ENCODE data around the gene GFM1. TPM values are rescaled to one million over a fixed set of nuclear protein-coding genes. Genes with fewer than 3 reads are reported as not detected.

The GFM1 gene
- total RNA-seq, 1 donor from 2014 or later, result 44.5 TPM

DNA sequence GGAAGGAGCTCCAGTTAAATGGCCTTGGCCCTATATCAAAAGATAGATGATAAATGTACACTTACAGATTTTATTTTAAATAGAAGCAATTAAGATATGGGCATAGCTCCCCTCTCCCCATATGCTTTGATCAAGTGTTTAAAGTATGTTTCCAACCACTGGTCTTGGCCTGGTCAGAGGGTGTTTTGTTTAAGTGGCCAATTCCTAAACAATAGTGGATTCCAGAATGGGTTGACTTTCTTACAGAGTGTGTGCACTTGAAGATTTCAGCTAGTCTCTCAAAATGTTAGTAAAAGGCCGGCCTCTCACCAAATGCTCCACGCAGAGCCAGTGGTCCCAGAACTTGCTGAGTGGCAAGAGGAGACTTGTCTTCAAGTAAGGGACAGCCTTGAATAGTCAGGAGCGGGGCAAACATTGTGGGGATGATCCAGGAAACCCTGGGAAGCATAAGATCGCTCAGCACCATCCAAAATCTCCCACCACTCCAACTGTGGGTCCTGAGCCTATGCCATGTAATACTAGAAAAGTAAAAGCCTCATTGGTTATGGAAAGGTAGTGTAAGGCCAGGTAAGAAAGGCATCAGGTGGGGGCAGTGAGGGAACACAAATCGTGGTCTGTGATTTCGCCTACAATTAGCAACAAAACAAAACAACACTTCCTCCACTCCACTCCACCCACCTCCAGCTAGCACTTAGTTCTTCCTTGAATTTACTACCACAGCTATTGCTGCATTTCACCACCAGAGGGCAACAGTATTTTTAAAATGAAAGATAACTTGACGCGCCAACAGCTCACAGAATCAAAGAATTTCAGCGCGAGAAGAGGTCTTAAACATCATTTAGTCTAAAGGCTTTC is 83.1 kb downstream of the GFM1 start:
- peaks cover 4% of the 10 kb centered on the region for H3K36me3 Mint-ChIP-seq
- H3K4me1 Mint-ChIP-seq (ENCODE audit: unreplicated experiment), result peaks cover 31% of the 10 kb centered on the region
- peak overlapping the region; percentile 24 for H3K27ac Mint-ChIP-seq
- H3K4me3 Mint-ChIP-seq, result peak overlapping the region; percentile 37
- DNase-seq (ENCODE audit: extremely low spot score, unreplicated experiment), result no peak
- TF ChIP-seq, protein P1, sequence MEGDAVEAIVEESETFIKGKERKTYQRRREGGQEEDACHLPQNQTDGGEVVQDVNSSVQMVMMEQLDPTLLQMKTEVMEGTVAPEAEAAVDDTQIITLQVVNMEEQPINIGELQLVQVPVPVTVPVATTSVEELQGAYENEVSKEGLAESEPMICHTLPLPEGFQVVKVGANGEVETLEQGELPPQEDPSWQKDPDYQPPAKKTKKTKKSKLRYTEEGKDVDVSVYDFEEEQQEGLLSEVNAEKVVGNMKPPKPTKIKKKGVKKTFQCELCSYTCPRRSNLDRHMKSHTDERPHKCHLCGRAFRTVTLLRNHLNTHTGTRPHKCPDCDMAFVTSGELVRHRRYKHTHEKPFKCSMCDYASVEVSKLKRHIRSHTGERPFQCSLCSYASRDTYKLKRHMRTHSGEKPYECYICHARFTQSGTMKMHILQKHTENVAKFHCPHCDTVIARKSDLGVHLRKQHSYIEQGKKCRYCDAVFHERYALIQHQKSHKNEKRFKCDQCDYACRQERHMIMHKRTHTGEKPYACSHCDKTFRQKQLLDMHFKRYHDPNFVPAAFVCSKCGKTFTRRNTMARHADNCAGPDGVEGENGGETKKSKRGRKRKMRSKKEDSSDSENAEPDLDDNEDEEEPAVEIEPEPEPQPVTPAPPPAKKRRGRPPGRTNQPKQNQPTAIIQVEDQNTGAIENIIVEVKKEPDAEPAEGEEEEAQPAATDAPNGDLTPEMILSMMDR (conservative IDR thresholded peaks at IDR 0.05), result peak; percentile 89
- H3K9me3 Mint-ChIP-seq, result peaks cover 4% of the 10 kb centered on the region
- H3K27me3 Mint-ChIP-seq, result no peaks in the 10 kb centered on the region

DNA sequence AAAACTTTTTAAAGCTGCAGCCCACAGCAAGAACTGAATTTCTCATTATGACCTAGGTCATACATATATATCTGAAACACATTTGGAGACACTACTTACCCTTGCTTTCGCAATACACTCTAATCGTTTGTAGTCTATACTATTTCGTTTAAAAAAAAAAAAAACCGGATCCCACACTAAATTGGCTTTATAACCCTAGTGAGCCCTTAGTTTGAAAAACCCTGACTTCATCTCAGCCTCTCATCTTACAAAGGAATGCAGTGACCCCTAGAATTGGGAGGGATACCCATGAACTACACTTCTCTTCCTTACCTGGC is 83.7 kb downstream of the GFM1 start:
- peak overlapping the region; percentile 37 for H3K4me3 Mint-ChIP-seq
- peaks cover 1% of the 10 kb centered on the region for H3K9me3 Mint-ChIP-seq
- no peak for DNase-seq (ENCODE audit: extremely low spot score, unreplicated experiment)
- H3K27me3 Mint-ChIP-seq, result no peaks in the 10 kb centered on the region
- H3K4me1 Mint-ChIP-seq (ENCODE audit: unreplicated experiment), result peaks cover 27% of the 10 kb centered on the region
- TF ChIP-seq, protein P1 (conservative IDR thresholded peaks at IDR 0.05), result peak; percentile 14
- H3K36me3 Mint-ChIP-seq, result peaks cover 1% of the 10 kb centered on the region
- peak overlapping the region; percentile 24 for H3K27ac Mint-ChIP-seq

DNA sequence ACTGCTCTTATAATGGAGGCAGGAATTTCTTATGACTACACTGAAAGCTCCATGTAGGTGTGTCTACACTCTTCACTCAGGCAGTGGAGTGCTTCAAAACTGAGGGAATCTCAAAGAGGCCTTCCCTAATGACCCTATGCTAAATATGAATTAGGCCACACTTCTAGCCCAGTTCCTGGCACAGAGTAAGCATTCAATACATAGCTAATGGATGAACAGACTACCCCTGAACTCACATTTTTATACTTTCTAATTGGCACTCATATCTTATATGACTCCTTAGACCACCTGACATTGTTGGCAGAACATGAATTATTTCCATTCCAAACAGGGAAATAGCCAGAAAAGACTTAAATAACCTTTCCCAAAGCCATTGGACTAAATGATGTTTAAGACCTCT is 84.5 kb downstream of the GFM1 start:
- DNase-seq (ENCODE audit: extremely low spot score, unreplicated experiment), result no peak
- Mint-ChIP-seq H3K4me1 (ENCODE audit: unreplicated experiment) (peaks cover 22% of the 10 kb centered on the region), H3K27ac (no peak overlapping the region), H3K9me3 (no peaks in the 10 kb centered on the region), H3K4me3 (no peak overlapping the region), H3K36me3 (peaks cover 2% of the 10 kb centered on the region), H3K27me3 (no peaks in the 10 kb centered on the region)
- TF ChIP-seq, protein P1 (conservative IDR thresholded peaks at IDR 0.05), result no peak

DNA sequence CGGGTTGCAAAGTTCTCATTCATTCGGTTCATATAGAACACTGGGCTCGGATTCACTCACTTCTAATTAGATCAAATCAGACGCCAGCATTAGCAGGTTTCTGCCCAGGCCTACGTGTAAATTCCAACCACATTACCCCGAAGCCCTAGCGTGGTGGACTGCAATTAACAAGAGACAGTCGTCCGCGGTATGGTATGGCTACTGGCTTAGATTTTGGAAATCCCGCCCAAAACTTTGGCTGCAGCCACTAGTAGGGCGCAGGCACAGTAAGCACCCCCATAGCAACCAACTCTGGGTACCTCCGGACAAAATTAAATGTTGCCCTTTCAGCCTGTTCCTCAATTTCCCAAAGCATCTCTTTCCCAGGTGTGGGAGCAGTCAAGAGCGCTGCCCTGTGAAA is 87.2 kb downstream of the GFM1 start:
- no peak overlapping the region for H3K27ac Mint-ChIP-seq
- H3K9me3 Mint-ChIP-seq, result no peaks in the 10 kb centered on the region
- H3K4me3 Mint-ChIP-seq, result peak overlapping the region; percentile 82
- H3K27me3 Mint-ChIP-seq, result no peaks in the 10 kb centered on the region
- H3K36me3 Mint-ChIP-seq, result peaks cover 12% of the 10 kb centered on the region
- H3K4me1 Mint-ChIP-seq (ENCODE audit: unreplicated experiment), result peaks cover 6% of the 10 kb centered on the region
- TF ChIP-seq, protein P1 (conservative IDR thresholded peaks at IDR 0.05), result no peak
- DNase-seq (ENCODE audit: extremely low spot score, unreplicated experiment), result no peak

DNA sequence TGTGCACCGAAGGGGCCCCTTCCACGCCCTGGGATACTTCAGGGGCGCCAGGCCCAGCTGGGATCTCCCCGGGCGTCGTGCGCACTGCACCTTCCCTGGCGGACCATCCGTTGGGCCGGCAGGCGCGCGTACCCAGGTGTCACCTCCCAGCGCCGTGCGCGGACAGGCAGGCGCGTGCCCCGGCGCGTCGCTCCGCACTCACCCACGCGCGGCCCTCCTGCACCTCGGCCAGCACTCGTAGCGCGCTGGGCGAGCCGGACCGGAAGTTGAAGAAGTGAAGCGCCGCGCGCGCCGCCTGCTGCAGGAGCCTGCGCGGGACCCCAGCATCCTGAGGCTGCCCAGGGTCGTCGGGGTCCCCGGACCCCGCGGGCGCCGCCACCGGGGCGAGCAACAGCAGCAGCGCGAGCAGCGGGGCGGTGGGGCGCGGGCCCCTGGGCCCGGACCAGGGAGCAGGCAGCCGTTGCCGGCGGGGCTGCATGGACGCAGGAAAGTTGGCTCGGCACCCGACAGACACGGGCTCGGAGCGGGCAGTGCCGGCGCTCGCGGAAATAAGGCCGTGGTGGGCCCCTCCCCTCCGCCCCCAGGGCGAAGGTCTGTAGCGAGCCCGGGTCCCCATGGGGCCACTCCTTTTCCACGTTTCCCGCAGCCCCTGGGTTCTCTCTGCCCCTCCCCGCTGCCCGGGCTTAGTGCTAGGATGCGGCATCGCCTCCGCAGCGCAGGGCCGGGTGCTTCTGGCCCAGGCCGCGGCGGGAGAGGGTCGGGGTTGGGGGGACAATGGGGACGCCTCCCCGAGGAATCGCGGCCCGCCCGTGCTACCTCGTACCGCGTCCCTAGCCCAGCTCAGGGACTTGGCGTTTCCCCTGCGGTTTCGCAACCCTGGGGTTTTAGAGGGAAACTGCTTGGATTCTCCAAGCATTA is 87.9 kb downstream of the GFM1 start, which contains the start of gene RARRES1:
RARRES1 (minus strand) TSS at position 520 of the 918 bp plus-strand sequence; CDS start at position 478, 42 bp downstream.
- Mint-ChIP-seq H3K27ac (no peak within 1 kb of the TSS), H3K4me1 (ENCODE audit: unreplicated experiment) (peaks cover 6% of the 10 kb centered on the region), H3K9me3 (no peaks in the 10 kb centered on the region), H3K36me3 (peaks cover 14% of the 10 kb centered on the region), H3K4me3 (peak within 1 kb of the TSS; percentile 82), H3K27me3 (no peaks in the 10 kb centered on the region)
- DNase-seq (ENCODE audit: extremely low spot score, unreplicated experiment), result peak; percentile 79
- TF ChIP-seq, protein P1 (conservative IDR thresholded peaks at IDR 0.05), result no peak
